ENCODE data around the gene NDUFA12.

DNA sequence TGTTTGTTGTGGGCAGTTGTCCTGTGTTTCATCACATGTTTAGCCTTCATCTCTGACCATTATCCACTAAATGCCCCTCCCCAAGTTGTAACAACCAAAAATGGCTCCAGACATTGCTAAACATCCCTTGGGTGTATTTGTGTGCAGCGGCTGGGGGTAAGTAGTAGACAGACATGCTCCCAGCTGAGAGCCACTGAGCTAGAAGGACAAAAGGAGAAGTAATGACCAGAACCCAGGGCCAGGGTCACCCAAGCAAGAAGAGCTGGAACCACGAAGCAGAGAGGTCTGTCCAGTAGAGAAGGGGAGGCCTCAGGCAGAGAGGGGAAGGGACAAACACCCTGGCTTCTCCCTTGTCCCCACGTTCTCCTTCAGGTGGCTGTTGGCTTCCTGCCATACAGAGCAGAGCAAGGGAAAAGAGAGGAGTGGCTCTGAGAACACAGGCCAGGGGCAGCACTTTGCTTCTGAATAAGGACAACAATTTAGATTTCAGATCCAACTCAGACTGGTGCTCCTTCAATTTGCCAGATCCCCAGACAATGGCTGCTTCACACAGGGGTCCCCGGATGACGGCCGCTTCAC lies 55.2 kb downstream of the NDUFA12 start:
- TF ChIP-seq, protein P1, sequence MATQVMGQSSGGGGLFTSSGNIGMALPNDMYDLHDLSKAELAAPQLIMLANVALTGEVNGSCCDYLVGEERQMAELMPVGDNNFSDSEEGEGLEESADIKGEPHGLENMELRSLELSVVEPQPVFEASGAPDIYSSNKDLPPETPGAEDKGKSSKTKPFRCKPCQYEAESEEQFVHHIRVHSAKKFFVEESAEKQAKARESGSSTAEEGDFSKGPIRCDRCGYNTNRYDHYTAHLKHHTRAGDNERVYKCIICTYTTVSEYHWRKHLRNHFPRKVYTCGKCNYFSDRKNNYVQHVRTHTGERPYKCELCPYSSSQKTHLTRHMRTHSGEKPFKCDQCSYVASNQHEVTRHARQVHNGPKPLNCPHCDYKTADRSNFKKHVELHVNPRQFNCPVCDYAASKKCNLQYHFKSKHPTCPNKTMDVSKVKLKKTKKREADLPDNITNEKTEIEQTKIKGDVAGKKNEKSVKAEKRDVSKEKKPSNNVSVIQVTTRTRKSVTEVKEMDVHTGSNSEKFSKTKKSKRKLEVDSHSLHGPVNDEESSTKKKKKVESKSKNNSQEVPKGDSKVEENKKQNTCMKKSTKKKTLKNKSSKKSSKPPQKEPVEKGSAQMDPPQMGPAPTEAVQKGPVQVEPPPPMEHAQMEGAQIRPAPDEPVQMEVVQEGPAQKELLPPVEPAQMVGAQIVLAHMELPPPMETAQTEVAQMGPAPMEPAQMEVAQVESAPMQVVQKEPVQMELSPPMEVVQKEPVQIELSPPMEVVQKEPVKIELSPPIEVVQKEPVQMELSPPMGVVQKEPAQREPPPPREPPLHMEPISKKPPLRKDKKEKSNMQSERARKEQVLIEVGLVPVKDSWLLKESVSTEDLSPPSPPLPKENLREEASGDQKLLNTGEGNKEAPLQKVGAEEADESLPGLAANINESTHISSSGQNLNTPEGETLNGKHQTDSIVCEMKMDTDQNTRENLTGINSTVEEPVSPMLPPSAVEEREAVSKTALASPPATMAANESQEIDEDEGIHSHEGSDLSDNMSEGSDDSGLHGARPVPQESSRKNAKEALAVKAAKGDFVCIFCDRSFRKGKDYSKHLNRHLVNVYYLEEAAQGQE (IDR thresholded peaks at IDR 0.05; ENCODE audit: low read depth) = no peak
- TF ChIP-seq, protein P2, sequence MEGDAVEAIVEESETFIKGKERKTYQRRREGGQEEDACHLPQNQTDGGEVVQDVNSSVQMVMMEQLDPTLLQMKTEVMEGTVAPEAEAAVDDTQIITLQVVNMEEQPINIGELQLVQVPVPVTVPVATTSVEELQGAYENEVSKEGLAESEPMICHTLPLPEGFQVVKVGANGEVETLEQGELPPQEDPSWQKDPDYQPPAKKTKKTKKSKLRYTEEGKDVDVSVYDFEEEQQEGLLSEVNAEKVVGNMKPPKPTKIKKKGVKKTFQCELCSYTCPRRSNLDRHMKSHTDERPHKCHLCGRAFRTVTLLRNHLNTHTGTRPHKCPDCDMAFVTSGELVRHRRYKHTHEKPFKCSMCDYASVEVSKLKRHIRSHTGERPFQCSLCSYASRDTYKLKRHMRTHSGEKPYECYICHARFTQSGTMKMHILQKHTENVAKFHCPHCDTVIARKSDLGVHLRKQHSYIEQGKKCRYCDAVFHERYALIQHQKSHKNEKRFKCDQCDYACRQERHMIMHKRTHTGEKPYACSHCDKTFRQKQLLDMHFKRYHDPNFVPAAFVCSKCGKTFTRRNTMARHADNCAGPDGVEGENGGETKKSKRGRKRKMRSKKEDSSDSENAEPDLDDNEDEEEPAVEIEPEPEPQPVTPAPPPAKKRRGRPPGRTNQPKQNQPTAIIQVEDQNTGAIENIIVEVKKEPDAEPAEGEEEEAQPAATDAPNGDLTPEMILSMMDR (IDR thresholded peaks at IDR 0.05 in 2 of 3, conservative IDR thresholded peaks at IDR 0.05 in 1 of 3; ENCODE audit: borderline replicate concordance in 1 of 3, insufficient read depth in 1 of 3, low read depth in 2 of 3, low read length in 2 of 3) = no peak
- no peak for TF ChIP-seq SRF (IDR thresholded peaks at IDR 0.05; ENCODE audit: low read depth)
- TF ChIP-seq POLR2AphosphoS5 (IDR thresholded peaks at IDR 0.05; ENCODE audit: low read depth, low read length) = no peak
- no peak for TF ChIP-seq ZNF274 (IDR thresholded peaks at IDR 0.05; ENCODE audit: low read depth, low read length)

Data from HCT116 (cell line).